ENCODE results near the gene GRK2. TPM values are rescaled to one million over a fixed set of nuclear protein-coding genes. Genes with fewer than 3 reads are reported as not detected.
A peak's percentile ranks its signal among the peaks of the same experiment; 100 is the strongest.

Gene GRK2
- total RNA-seq, 1 donor from 2014 or later, result 100 TPM

DNA sequence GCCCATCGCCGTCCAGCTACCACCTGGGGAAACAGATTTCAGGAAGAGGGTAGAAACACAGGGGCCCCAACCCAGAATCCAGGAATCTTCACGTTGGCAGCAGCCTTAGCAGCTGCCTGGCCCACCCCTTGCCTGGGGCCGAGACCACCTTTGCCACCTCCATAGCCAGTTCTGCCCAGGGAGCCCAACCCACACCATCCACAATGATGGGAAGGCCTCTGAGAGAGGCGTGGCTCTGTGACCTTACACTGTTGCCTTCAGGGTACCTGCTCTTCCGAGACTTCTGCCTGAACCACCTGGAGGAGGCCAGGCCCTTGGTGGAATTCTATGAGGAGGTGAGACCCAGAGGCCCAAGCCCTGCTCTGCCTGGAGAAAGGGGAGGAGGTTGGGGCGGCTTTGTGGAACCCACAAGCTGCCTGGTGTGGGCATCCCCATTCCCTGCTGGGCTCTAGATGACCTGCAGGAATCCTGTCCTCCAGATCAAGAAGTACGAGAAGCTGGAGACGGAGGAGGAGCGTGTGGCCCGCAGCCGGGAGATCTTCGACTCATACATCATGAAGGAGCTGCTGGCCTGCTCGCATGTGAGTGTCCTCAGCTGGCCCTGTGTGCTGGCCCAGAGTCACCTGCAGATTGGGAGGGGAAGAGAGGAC is 12.8 kb downstream of the GRK2 start:
- H3K36me3 ChIP-seq, result peaks cover 0 to 55% of the 10 kb centered on the region in 2 donors
- intact Hi-C loops (cut with DNase I), result no loop called here

GRCh38 chr11:67279589-67280340 is 13.5 kb downstream of the GRK2 start:
- H3K9me3 ChIP-seq, result no peaks in the 10 kb centered on the region
- H3K4me1 ChIP-seq, result peaks cover 52% of the 10 kb centered on the region
- H3K36me3 ChIP-seq, result peaks cover under 1 to 62% of the 10 kb centered on the region in 2 donors
- no peak overlapping the region for H3K4me3 ChIP-seq
- intact Hi-C loops (cut with DNase I), result no loop called here
- no peaks in the 10 kb centered on the region for H3K27me3 ChIP-seq
- H3K27ac ChIP-seq, result no peak overlapping the region
- no peak for DNase-seq (ENCODE audit: extremely low spot score in 2 of 2)
- TF ChIP-seq POLR2A (IDR thresholded peaks at IDR 0.05), result no peak
- TF ChIP-seq POLR2AphosphoS5 (IDR thresholded peaks at IDR 0.05; ENCODE audit: insufficient read depth in 1 of 2, low read depth in 1 of 2), result no peak
- TF ChIP-seq, protein P1, sequence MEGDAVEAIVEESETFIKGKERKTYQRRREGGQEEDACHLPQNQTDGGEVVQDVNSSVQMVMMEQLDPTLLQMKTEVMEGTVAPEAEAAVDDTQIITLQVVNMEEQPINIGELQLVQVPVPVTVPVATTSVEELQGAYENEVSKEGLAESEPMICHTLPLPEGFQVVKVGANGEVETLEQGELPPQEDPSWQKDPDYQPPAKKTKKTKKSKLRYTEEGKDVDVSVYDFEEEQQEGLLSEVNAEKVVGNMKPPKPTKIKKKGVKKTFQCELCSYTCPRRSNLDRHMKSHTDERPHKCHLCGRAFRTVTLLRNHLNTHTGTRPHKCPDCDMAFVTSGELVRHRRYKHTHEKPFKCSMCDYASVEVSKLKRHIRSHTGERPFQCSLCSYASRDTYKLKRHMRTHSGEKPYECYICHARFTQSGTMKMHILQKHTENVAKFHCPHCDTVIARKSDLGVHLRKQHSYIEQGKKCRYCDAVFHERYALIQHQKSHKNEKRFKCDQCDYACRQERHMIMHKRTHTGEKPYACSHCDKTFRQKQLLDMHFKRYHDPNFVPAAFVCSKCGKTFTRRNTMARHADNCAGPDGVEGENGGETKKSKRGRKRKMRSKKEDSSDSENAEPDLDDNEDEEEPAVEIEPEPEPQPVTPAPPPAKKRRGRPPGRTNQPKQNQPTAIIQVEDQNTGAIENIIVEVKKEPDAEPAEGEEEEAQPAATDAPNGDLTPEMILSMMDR (IDR thresholded peaks at IDR 0.05), result no peak

More for the DNA sequence above, 12.8 kb downstream of the GRK2 start:
- Histone ChIP-seq H3K4me1 (peaks cover 59% of the 10 kb centered on the region), H3K27ac (peak overlapping the region; percentile 92), H3K27me3 (no peaks in the 10 kb centered on the region), H3K9me3 (no peaks in the 10 kb centered on the region), H3K4me3 (no peak overlapping the region)
- TF ChIP-seq, protein P1 (IDR thresholded peaks at IDR 0.05), result no peak
- TF ChIP-seq POLR2A (IDR thresholded peaks at IDR 0.05) (no peak), POLR2AphosphoS5 (IDR thresholded peaks at IDR 0.05; ENCODE audit: insufficient read depth in 1 of 2, low read depth in 1 of 2) (no peak)
- no peak for DNase-seq (ENCODE audit: extremely low spot score in 2 of 2)

- no peak for DNase-seq (ENCODE audit: extremely low spot score in 2 of 2)
- intact Hi-C loops (cut with DNase I), result no loop called here
- Histone ChIP-seq H3K4me1 (peaks cover 46% of the 10 kb centered on the region), H3K36me3 (peaks cover 5 to 68% of the 10 kb centered on the region in 2 donors), H3K9me3 (no peaks in the 10 kb centered on the region), H3K27me3 (no peaks in the 10 kb centered on the region), H3K4me3 (no peak overlapping the region), H3K27ac (no peak overlapping the region)
- no peak for TF ChIP-seq POLR2A (IDR thresholded peaks at IDR 0.05)
- TF ChIP-seq, protein P1 (IDR thresholded peaks at IDR 0.05), result no peak
- TF ChIP-seq POLR2AphosphoS5 (IDR thresholded peaks at IDR 0.05; ENCODE audit: insufficient read depth in 1 of 2, low read depth in 1 of 2), result no peak
Observed at GRCh38 chr11:67280341-67280787, 14.1 kb downstream of the GRK2 start.

DNA sequence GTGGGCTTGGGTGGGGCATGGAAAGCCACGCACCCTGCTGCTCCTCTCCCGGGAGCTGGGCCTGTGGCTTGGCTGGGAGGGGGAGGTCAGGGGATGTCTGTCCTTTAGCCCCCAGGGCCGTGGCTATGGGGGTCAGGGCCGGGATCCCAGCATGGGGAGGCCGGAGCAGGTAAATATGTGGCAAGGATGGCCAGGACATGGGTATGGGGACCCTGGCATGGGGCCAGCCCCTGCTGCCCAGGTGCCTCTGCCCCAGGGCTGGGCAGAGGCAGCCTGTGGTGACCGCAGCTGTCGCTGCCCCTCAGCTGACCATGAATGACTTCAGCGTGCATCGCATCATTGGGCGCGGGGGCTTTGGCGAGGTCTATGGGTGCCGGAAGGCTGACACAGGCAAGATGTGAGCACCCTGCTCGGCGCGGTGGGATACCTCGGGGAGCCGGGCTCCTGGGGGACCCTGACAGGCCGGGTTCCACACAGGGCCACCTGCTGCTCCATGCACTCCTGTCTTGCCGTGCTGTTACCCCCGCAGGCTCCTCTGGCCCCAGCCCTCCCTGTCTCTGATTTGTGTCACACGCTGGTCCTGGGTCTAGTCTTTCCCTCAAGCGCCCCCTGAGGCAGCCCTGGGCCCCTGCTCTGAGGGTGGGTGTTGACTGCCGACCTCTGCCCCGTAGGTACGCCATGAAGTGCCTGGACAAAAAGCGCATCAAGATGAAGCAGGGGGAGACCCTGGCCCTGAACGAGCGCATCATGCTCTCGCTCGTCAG is 14.7 kb downstream of the GRK2 start:
- Histone ChIP-seq H3K4me1 (peaks cover 43% of the 10 kb centered on the region), H3K27me3 (no peaks in the 10 kb centered on the region), H3K9me3 (no peaks in the 10 kb centered on the region), H3K27ac (no peak overlapping the region), H3K36me3 (peaks cover 5 to 74% of the 10 kb centered on the region in 2 donors), H3K4me3 (no peak overlapping the region)
- TF ChIP-seq POLR2A (IDR thresholded peaks at IDR 0.05) (no peak), POLR2AphosphoS5 (IDR thresholded peaks at IDR 0.05; ENCODE audit: insufficient read depth in 1 of 2, low read depth in 1 of 2) (no peak)
- TF ChIP-seq, protein P1 (IDR thresholded peaks at IDR 0.05), result no peak
- intact Hi-C loops (cut with DNase I), result no loop called here
- no peak for DNase-seq (ENCODE audit: extremely low spot score in 2 of 2)

All from vagina (tissue), 2 donors.